HEK293T (cell line): Measurements from ENCODE around the gene ZNF469.

ENCODE experiments used
- CTCF ChIA-PET: fragments of 350-600 bp; formaldehyde crosslinking; extraction: SDS; loops from one replicate; lab custom pipeline; 2021; ENCODE audit warnings: antibody characterized with exemption, inconsistent platforms; lab: Yijun Ruan, JAX
- POLR2A ChIA-PET: fragments of 350-600 bp; formaldehyde crosslinking; extraction: SDS; loops from one replicate; lab custom pipeline; 2020; ENCODE audit warnings: antibody characterized with exemption, inconsistent platforms; lab: Yijun Ruan, JAX
- DNase-seq: peaks from one replicate; pipeline ENCODE4 v3.0.0; 2012; ENCODE audit warnings: mixed read lengths; ENCODE audit errors: extremely low spot score
- ARNT ChIP-seq: fragments of 450-650 bp; IDR thresholded peaks from 2 replicates; pipeline ENCODE4 v1.6.1; 2017; ENCODE audit warnings: mild to moderate bottlenecking
- BHLHE40 ChIP-seq: fragments of 450-650 bp; IDR thresholded peaks from 2 replicates; pipeline ENCODE4 v1.6.1; 2016; ENCODE audit warnings: mild to moderate bottlenecking, moderate library complexity, borderline replicate concordance
- CTBP1 ChIP-seq: fragments of 450-650 bp; IDR thresholded peaks from 2 replicates; pipeline ENCODE4 v1.6.1; 2016; ENCODE audit warnings: borderline replicate concordance
- ELF4 ChIP-seq: fragments of 450-650 bp; IDR thresholded peaks from 2 replicates; pipeline ENCODE4 v1.6.1; 2017; ENCODE audit warnings: antibody characterized with exemption
- FOXA1 ChIP-seq: fragments of 450-650 bp; IDR thresholded peaks from 2 replicates; pipeline ENCODE4 v1.6.1; 2016; ENCODE audit warnings: mild to moderate bottlenecking
- FOXK2 ChIP-seq: fragments of 450-650 bp; IDR thresholded peaks from 2 replicates; pipeline ENCODE4 v1.6.1; 2016; ENCODE audit warnings: mild to moderate bottlenecking
- FOXM1 ChIP-seq: fragments of 450-650 bp; IDR thresholded peaks from 2 replicates; pipeline ENCODE4 v1.6.1; 2017; ENCODE audit warnings: mild to moderate bottlenecking, borderline replicate concordance
- HDGF ChIP-seq: fragments of 450-650 bp; IDR thresholded peaks from 2 replicates; pipeline ENCODE4 v1.6.1; 2017; ENCODE audit warnings: antibody characterized with exemption, borderline replicate concordance
- L3MBTL2 ChIP-seq: fragments of 450-650 bp; conservative IDR thresholded peaks from 2 replicates; pipeline ENCODE4 v1.6.1; 2016; ENCODE audit warnings: mild to moderate bottlenecking
- LEF1 ChIP-seq: fragments of 450-650 bp; IDR thresholded peaks from 2 replicates; pipeline ENCODE4 v1.6.1; 2017; ENCODE audit warnings: mild to moderate bottlenecking, borderline replicate concordance
- NFRKB ChIP-seq: fragments of 450-650 bp; IDR thresholded peaks from 2 replicates; pipeline ENCODE4 v1.6.1; 2016; ENCODE audit warnings: mild to moderate bottlenecking, moderate library complexity
- SP1 ChIP-seq: fragments of 450-650 bp; IDR thresholded peaks from 2 replicates; pipeline ENCODE4 v1.6.1; 2017
- SUZ12 ChIP-seq: fragments of 450-650 bp; IDR thresholded peaks from 2 replicates; pipeline ENCODE4 v1.6.1; 2016; ENCODE audit warnings: mild to moderate bottlenecking
- TARDBP ChIP-seq: fragments of 450-650 bp; IDR thresholded peaks from 2 replicates; pipeline ENCODE4 v1.6.1; 2016
- ZNF384 ChIP-seq: fragments of 450-650 bp; IDR thresholded peaks from 2 replicates; pipeline ENCODE4 v1.6.1; 2016
- TF ChIP-seq, protein P1 (sequence below): fragments of 450-650 bp; IDR thresholded peaks from 2 replicates; pipeline ENCODE4 v1.6.1; 2016

Gene ZNF469

GRCh38 chr16:88343271-88343791, 39.4 kb upstream of the ZNF469 start:
- no peak for DNase-seq
- CTCF ChIA-PET, result no interaction called here
- TF ChIP-seq ZNF384 (no peak), SP1 (no peak), LEF1 (no peak), NFRKB (no peak), BHLHE40 (no peak), SUZ12 (no peak), FOXA1 (no peak), ELF4 (no peak), ARNT (no peak), CTBP1 (no peak), FOXM1 (no peak)
- POLR2A ChIA-PET, result no interaction called here

GRCh38 chr16:88344411-88345030, 38.2 kb upstream of the ZNF469 start:
- ChIA-PET CTCF (no interaction called here), POLR2A (no interaction called here)
- TF ChIP-seq ARNT, result no peak
- TF ChIP-seq L3MBTL2, result no peak
- TF ChIP-seq BHLHE40, result no peak
- no peak for TF ChIP-seq SUZ12
- TF ChIP-seq LEF1, result no peak
- no peak for DNase-seq

GRCh38 chr16:88345031-88345720, 37.6 kb upstream of the ZNF469 start:
- ChIA-PET POLR2A (no interaction called here), CTCF (no interaction called here)
- no peak for DNase-seq
- TF ChIP-seq BHLHE40, result no peak
- TF ChIP-seq L3MBTL2, result no peak
- TF ChIP-seq FOXK2, result no peak
- no peak for TF ChIP-seq TARDBP
- no peak for TF ChIP-seq FOXM1
- TF ChIP-seq SP1, result no peak
- TF ChIP-seq NFRKB, result no peak

DNA sequence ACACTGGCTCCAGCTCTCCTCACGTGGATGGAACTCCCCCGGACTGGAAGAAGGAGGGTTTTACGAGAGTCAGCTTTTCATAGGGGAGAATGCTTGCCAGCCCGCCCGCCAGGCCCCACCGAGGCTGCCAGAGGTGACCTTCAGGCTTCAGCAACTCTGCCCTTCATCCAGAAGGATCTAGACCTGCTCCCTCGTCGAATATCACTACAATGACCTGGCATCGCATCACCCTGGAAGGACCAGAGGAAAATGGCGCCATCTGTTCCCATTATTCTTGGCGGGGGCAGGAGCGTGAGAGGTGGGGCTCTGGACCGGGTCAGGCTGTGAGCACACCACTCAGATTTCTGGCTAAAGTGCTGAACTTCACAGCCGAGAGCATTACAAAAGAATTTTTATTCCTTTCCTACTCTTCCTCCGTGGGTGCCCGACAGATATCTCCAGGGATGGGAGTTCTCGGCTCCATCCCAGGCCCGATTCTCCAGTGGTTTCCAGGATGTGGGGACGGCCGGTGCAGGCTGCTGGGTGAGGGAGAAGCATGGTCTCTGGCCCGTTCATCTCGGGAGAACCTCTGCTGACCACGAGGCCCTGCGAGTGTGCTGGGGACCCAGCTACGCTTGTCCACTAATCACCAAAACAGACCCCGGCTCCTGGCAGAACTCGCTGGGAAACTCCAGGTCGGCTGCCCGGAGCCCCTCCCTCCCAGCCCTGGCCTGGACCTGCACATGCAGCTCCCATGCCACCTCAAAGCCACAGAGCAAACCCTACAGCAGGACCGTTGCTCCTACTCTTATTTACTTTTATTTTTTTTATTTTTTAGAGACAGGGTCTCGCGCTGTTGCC, 36.8 kb upstream of the ZNF469 start:
- ChIA-PET POLR2A (no interaction called here), CTCF (no interaction called here)
- no peak for DNase-seq
- TF ChIP-seq, protein P1, sequence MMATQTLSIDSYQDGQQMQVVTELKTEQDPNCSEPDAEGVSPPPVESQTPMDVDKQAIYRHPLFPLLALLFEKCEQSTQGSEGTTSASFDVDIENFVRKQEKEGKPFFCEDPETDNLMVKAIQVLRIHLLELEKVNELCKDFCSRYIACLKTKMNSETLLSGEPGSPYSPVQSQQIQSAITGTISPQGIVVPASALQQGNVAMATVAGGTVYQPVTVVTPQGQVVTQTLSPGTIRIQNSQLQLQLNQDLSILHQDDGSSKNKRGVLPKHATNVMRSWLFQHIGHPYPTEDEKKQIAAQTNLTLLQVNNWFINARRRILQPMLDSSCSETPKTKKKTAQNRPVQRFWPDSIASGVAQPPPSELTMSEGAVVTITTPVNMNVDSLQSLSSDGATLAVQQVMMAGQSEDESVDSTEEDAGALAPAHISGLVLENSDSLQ, result no peak
- TF ChIP-seq HDGF (no peak), BHLHE40 (no peak), ARNT (no peak), ZNF384 (no peak), TARDBP (no peak)

GRCh38 chr16:88346680-88347505, 35.9 kb upstream of the ZNF469 start:
- DNase-seq, result no peak
- ChIA-PET POLR2A (no interaction called here), CTCF (no interaction called here)
- TF ChIP-seq SP1 (no peak), FOXM1 (no peak), TARDBP (no peak), HDGF (no peak), SUZ12 (no peak)

- no peak for TF ChIP-seq ELF4
- ChIA-PET CTCF (interaction anchor here (0.5 kb wide), 1 partner anchor 454 kb away, joined by 3 read pairs; no protein-coding TSS in a partner anchor), POLR2A (no interaction called here)
Observed at GRCh38 chr16:88347656-88348376, 34.9 kb upstream of the ZNF469 start.

More at GRCh38 chr16:88347656-88348376, 34.9 kb upstream of the ZNF469 start:
- no peak for DNase-seq
